PC-3 (cell line): ENCODE data around the gene STK39.

Source experiments
- EZH2 ChIP-seq: fragments of 300-600 bp; sonication (generic); IDR thresholded peaks from one replicate; pipeline ENCODE4 v1.6.1; 2017; ENCODE audit warnings: antibody characterized with exemption, mild to moderate bottlenecking, low read length; ENCODE audit not compliant: unreplicated experiment
- EZH2phosphoT487 ChIP-seq: fragments of 300-600 bp; sonication (generic); IDR thresholded peaks from 2 replicates; pipeline ENCODE4 v1.6.1; 2018; ENCODE audit warnings: mild to moderate bottlenecking, antibody characterized with exemption, low read length, borderline replicate concordance
- TF ChIP-seq, protein P1 (sequence below): fragments of 300-600 bp; sonication (generic); conservative IDR thresholded peaks from 2 replicates; pipeline ENCODE4 v1.5.1; 2017; ENCODE audit warnings: antibody characterized with exemption, low read depth, mild to moderate bottlenecking, low read length

DNA sequence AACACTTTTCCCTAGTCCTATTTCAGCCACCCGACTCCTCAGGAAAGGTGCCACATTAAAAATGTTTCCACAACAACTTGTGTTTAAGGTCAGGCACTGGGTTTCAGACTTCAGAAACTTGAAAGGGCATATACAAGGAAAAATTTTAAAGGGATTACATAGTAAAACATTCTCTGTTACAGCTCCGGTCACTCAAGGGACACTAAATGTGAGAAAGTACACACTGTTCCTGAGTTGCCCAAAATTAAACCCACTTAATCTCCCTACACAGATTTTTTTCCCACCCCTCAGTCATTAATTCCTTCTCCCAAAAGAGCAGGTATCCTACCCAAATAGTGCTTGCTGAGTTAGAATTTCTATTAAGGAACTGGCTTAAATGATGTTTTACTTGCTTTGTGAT, 14.2 kb downstream of the STK39 start:
- TF ChIP-seq EZH2 (no peak), EZH2phosphoT487 (no peak)
- TF ChIP-seq, protein P1, sequence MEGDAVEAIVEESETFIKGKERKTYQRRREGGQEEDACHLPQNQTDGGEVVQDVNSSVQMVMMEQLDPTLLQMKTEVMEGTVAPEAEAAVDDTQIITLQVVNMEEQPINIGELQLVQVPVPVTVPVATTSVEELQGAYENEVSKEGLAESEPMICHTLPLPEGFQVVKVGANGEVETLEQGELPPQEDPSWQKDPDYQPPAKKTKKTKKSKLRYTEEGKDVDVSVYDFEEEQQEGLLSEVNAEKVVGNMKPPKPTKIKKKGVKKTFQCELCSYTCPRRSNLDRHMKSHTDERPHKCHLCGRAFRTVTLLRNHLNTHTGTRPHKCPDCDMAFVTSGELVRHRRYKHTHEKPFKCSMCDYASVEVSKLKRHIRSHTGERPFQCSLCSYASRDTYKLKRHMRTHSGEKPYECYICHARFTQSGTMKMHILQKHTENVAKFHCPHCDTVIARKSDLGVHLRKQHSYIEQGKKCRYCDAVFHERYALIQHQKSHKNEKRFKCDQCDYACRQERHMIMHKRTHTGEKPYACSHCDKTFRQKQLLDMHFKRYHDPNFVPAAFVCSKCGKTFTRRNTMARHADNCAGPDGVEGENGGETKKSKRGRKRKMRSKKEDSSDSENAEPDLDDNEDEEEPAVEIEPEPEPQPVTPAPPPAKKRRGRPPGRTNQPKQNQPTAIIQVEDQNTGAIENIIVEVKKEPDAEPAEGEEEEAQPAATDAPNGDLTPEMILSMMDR, result no peak
